ENCODE data around the gene SERPINB13. TPM values are rescaled to one million over a fixed set of nuclear protein-coding genes. Genes with fewer than 3 reads are reported as not detected.

The SERPINB13 gene
- polyA plus RNA-seq, 3 donors from 2014 or later: not detected

- no peak for DNase-seq
- H3K27ac Mint-ChIP-seq: no peak overlapping the region
- H3K4me3 Mint-ChIP-seq: no peak overlapping the region
- no peaks in the 10 kb centered on the region for H3K36me3 Mint-ChIP-seq
- no peaks in the 10 kb centered on the region for H3K4me1 Mint-ChIP-seq
- H3K9me3 Mint-ChIP-seq: peaks cover 0 to 2% (median 0%) of the 10 kb centered on the region in 6 donors
- H3K27me3 Mint-ChIP-seq (ENCODE audit: low read depth in 3 of 3): peaks cover 1 to 12% (median 4%) of the 10 kb centered on the region in 3 donors
Measured at GRCh38 chr18:63567825-63568224, 19.3 kb upstream of the SERPINB13 start.

GRCh38 chr18:63570721-63571120 is 16.4 kb upstream of the SERPINB13 start:
- H3K4me1 Mint-ChIP-seq: no peaks in the 10 kb centered on the region
- peaks cover 0 to 7% (median 7%) of the 10 kb centered on the region in 3 donors for H3K27me3 Mint-ChIP-seq (ENCODE audit: low read depth in 3 of 3)
- no peak for DNase-seq
- H3K4me3 Mint-ChIP-seq: no peak overlapping the region
- H3K27ac Mint-ChIP-seq: no peak overlapping the region
- H3K36me3 Mint-ChIP-seq: no peaks in the 10 kb centered on the region
- peaks cover 0 to 2% (median 0%) of the 10 kb centered on the region in 6 donors for H3K9me3 Mint-ChIP-seq

GRCh38 chr18:63575681-63576080 is 11.5 kb upstream of the SERPINB13 start:
- Mint-ChIP-seq H3K4me1 (no peaks in the 10 kb centered on the region), H3K36me3 (no peaks in the 10 kb centered on the region), H3K4me3 (no peak overlapping the region), H3K9me3 (peaks cover 0 to 3% (median 0%) of the 10 kb centered on the region in 6 donors), H3K27ac (no peak overlapping the region), H3K27me3 (ENCODE audit: low read depth in 3 of 3) (peaks cover 0 to 9% (median 3%) of the 10 kb centered on the region in 3 donors)
- no peak for DNase-seq

GRCh38 chr18:63578357-63578958 is 8.7 kb upstream of the SERPINB13 start:
- DNase-seq: peak in 1 of 3 donors; percentile 1
- Mint-ChIP-seq H3K9me3 (peaks cover 0 to 1% (median 0%) of the 10 kb centered on the region in 6 donors), H3K36me3 (no peaks in the 10 kb centered on the region)

GRCh38 chr18:63579616-63580015 is 7.5 kb upstream of the SERPINB13 start:
- Mint-ChIP-seq H3K27me3 (ENCODE audit: low read depth in 3 of 3) (peaks cover 0 to 3% (median 2%) of the 10 kb centered on the region in 3 donors), H3K9me3 (peaks cover 0 to 1% (median 0%) of the 10 kb centered on the region in 6 donors), H3K36me3 (no peaks in the 10 kb centered on the region), H3K4me1 (no peaks in the 10 kb centered on the region), H3K27ac (no peak overlapping the region), H3K4me3 (no peak overlapping the region)
- no peak for DNase-seq

More at GRCh38 chr18:63578357-63578958, 8.7 kb upstream of the SERPINB13 start:
- Mint-ChIP-seq H3K27ac (no peak overlapping the region), H3K27me3 (ENCODE audit: low read depth in 3 of 3) (peaks cover 0 to 3% (median 2%) of the 10 kb centered on the region in 3 donors), H3K4me1 (no peaks in the 10 kb centered on the region), H3K4me3 (no peak overlapping the region)

- no peak overlapping the region for H3K27ac Mint-ChIP-seq
- H3K36me3 Mint-ChIP-seq: no peaks in the 10 kb centered on the region
- no peaks in the 10 kb centered on the region for H3K4me1 Mint-ChIP-seq
- no peak for DNase-seq
- H3K4me3 Mint-ChIP-seq: no peak overlapping the region
- H3K9me3 Mint-ChIP-seq: peaks cover 0 to 1% (median 0%) of the 10 kb centered on the region in 6 donors
- H3K27me3 Mint-ChIP-seq (ENCODE audit: low read depth in 3 of 3): peaks cover 0 to 10% (median 4%) of the 10 kb centered on the region in 3 donors
Measured at GRCh38 chr18:63585988-63586387, 1.2 kb upstream of the SERPINB13 start.

GRCh38 chr18:63586431-63586830 is 712 bp upstream of the SERPINB13 start:
- Mint-ChIP-seq H3K4me3 (no peak overlapping the region), H3K9me3 (peaks cover 0 to 1% (median 0%) of the 10 kb centered on the region in 6 donors), H3K4me1 (no peaks in the 10 kb centered on the region), H3K36me3 (no peaks in the 10 kb centered on the region), H3K27me3 (ENCODE audit: low read depth in 3 of 3) (peaks cover 0 to 13% (median 4%) of the 10 kb centered on the region in 3 donors), H3K27ac (no peak overlapping the region)
- DNase-seq: no peak

- no peak for DNase-seq
- no peaks in the 10 kb centered on the region for H3K4me1 Mint-ChIP-seq
- no peak overlapping the region for H3K4me3 Mint-ChIP-seq
- H3K9me3 Mint-ChIP-seq: peaks cover 0 to 1% (median 0%) of the 10 kb centered on the region in 6 donors
- H3K27me3 Mint-ChIP-seq (ENCODE audit: low read depth in 3 of 3): peaks cover 0 to 15% (median 7%) of the 10 kb centered on the region in 3 donors
- H3K36me3 Mint-ChIP-seq: no peaks in the 10 kb centered on the region
- H3K27ac Mint-ChIP-seq: no peak overlapping the region
Measured at GRCh38 chr18:63588909-63589308, 1.8 kb downstream of the SERPINB13 start.

- H3K4me1 Mint-ChIP-seq: no peaks in the 10 kb centered on the region
- no peak overlapping the region for H3K27ac Mint-ChIP-seq
- H3K4me3 Mint-ChIP-seq: no peak overlapping the region
- no peak for DNase-seq
- no peaks in the 10 kb centered on the region for H3K36me3 Mint-ChIP-seq
- peaks cover 0 to 16% (median 7%) of the 10 kb centered on the region in 3 donors for H3K27me3 Mint-ChIP-seq (ENCODE audit: low read depth in 3 of 3)
- peaks cover 0 to 1% (median 0%) of the 10 kb centered on the region in 6 donors for H3K9me3 Mint-ChIP-seq
Measured at GRCh38 chr18:63590373-63590772, 3.2 kb downstream of the SERPINB13 start.

- no peak overlapping the region for H3K27ac Mint-ChIP-seq
- peaks cover 0 to 9% (median 5%) of the 10 kb centered on the region in 3 donors for H3K27me3 Mint-ChIP-seq (ENCODE audit: low read depth in 3 of 3)
- no peak for DNase-seq
- H3K9me3 Mint-ChIP-seq: no peaks in the 10 kb centered on the region
- no peaks in the 10 kb centered on the region for H3K4me1 Mint-ChIP-seq
- no peak overlapping the region for H3K4me3 Mint-ChIP-seq
- H3K36me3 Mint-ChIP-seq: no peaks in the 10 kb centered on the region
Measured at GRCh38 chr18:63590966-63591695, 4.0 kb downstream of the SERPINB13 start.

GRCh38 chr18:63591725-63592124 is 4.6 kb downstream of the SERPINB13 start:
- Mint-ChIP-seq H3K4me3 (no peak overlapping the region), H3K36me3 (no peaks in the 10 kb centered on the region), H3K9me3 (no peaks in the 10 kb centered on the region), H3K27me3 (ENCODE audit: low read depth in 3 of 3) (peaks cover 0 to 9% (median 3%) of the 10 kb centered on the region in 3 donors), H3K27ac (no peak overlapping the region), H3K4me1 (no peaks in the 10 kb centered on the region)
- no peak for DNase-seq

GRCh38 chr18:63592471-63592870 is 5.3 kb downstream of the SERPINB13 start:
- H3K27me3 Mint-ChIP-seq (ENCODE audit: low read depth in 3 of 3): peaks cover 0 to 9% (median 3%) of the 10 kb centered on the region in 3 donors
- no peaks in the 10 kb centered on the region for H3K4me1 Mint-ChIP-seq
- H3K4me3 Mint-ChIP-seq: no peak overlapping the region
- H3K27ac Mint-ChIP-seq: no peak overlapping the region
- no peak for DNase-seq
- H3K36me3 Mint-ChIP-seq: no peaks in the 10 kb centered on the region
- no peaks in the 10 kb centered on the region for H3K9me3 Mint-ChIP-seq

- no peak overlapping the region for H3K27ac Mint-ChIP-seq
Measured at GRCh38 chr18:63596964-63597363, 9.8 kb downstream of the SERPINB13 start.

GRCh38 chr18:63603355-63603754 is 16.2 kb downstream of the SERPINB13 start:
- Mint-ChIP-seq H3K27ac (no peak overlapping the region), H3K4me3 (no peak overlapping the region), H3K36me3 (peaks cover 0 to 2% (median 0%) of the 10 kb centered on the region in 3 donors), H3K27me3 (ENCODE audit: low read depth in 3 of 3) (peaks cover 2 to 4% (median 3%) of the 10 kb centered on the region in 3 donors), H3K4me1 (no peaks in the 10 kb centered on the region), H3K9me3 (peaks cover 0 to 2% (median 0%) of the 10 kb centered on the region in 6 donors)
- DNase-seq: no peak

More at GRCh38 chr18:63596964-63597363, 9.8 kb downstream of the SERPINB13 start:
- Mint-ChIP-seq H3K4me1 (no peaks in the 10 kb centered on the region), H3K4me3 (no peak overlapping the region), H3K36me3 (no peaks in the 10 kb centered on the region), H3K27me3 (ENCODE audit: low read depth in 3 of 3) (peaks cover 0 to 7% (median 5%) of the 10 kb centered on the region in 3 donors), H3K9me3 (no peaks in the 10 kb centered on the region)
- DNase-seq: no peak
